Measurements from ENCODE around the gene SMIM22.

- TF ChIP-seq, protein P1, sequence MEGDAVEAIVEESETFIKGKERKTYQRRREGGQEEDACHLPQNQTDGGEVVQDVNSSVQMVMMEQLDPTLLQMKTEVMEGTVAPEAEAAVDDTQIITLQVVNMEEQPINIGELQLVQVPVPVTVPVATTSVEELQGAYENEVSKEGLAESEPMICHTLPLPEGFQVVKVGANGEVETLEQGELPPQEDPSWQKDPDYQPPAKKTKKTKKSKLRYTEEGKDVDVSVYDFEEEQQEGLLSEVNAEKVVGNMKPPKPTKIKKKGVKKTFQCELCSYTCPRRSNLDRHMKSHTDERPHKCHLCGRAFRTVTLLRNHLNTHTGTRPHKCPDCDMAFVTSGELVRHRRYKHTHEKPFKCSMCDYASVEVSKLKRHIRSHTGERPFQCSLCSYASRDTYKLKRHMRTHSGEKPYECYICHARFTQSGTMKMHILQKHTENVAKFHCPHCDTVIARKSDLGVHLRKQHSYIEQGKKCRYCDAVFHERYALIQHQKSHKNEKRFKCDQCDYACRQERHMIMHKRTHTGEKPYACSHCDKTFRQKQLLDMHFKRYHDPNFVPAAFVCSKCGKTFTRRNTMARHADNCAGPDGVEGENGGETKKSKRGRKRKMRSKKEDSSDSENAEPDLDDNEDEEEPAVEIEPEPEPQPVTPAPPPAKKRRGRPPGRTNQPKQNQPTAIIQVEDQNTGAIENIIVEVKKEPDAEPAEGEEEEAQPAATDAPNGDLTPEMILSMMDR (IDR thresholded peaks at IDR 0.05): no peak
- no peak for TF ChIP-seq POLR2A (IDR thresholded peaks at IDR 0.05)
Measured at GRCh38 chr16:4766875-4767628, 28.1 kb upstream of the SMIM22 start, which contains the start of gene ZNF500.

All from vagina (tissue), 2 donors.